CD4-positive, alpha-beta T cell (primary cell): Measurements from ENCODE around the gene C16orf87. TPM values are rescaled to one million over a fixed set of nuclear protein-coding genes. Genes with fewer than 3 reads are reported as not detected.
A peak's percentile ranks its signal among the peaks of the same experiment; 100 is the strongest.

Source experiments
- ATAC-seq: fragments of 200-7000 bp; cut with Tn5 transposase; one replicate; pipeline ENCODE4 v1.10.0; 2022; ENCODE audit warnings: mild to moderate bottlenecking; ENCODE audit not compliant: poor library complexity
- CTCF ChIA-PET: fragments of 350-600 bp; sonication (Branson Sonifier 250); formaldehyde crosslinking; loops from one replicate; lab custom pipeline; 2021; ENCODE audit warnings: antibody characterized with exemption, inconsistent platforms; lab: Charles Lee
- POLR2A ChIA-PET: fragments of 350-600 bp; sonication (Branson Sonifier 250); formaldehyde crosslinking; loops from one replicate; lab custom pipeline; 2021; ENCODE audit warnings: antibody characterized with exemption, inconsistent platforms; lab: Charles Lee
- DNase-seq, 14 experiments: peaks; one replicate each; pipeline ENCODE4 v3.0.0-alpha.2; 2013 to 2020; ENCODE audit warnings: mixed read lengths in 2 of 14
- H3K27ac ChIP-seq, 2 donors: one replicate each; pipeline versions ENCODE4 v1.5.1 to v1.7.0; 2013; ENCODE audit warnings: low read length in 2 of 2, low read depth in 1 of 2, mild to moderate bottlenecking in 1 of 2
- H3K27me3 ChIP-seq, 2 experiments: 1 replicate in 1 of 2; 2 replicates in 1 of 2; pipeline versions ENCODE4 v1.6.1 to v1.7.0; 2013; ENCODE audit warnings: low read length in 2 of 2, control low read depth in 1 of 2, mild to moderate bottlenecking in 1 of 2, moderate library complexity in 1 of 2; ENCODE audit not compliant: insufficient read depth in 2 of 2, control insufficient read depth in 1 of 2
- H3K36me3 ChIP-seq: one replicate; pipeline ENCODE4 v1.6.1; 2013; ENCODE audit warnings: low read length, control low read depth; ENCODE audit not compliant: insufficient read depth
- H3K4me1 ChIP-seq: one replicate; pipeline ENCODE4 v1.6.1; 2013; ENCODE audit warnings: low read length, control low read depth; ENCODE audit not compliant: insufficient read depth
- H3K4me3 ChIP-seq: one replicate; pipeline ENCODE4 v1.5.1; 2013; ENCODE audit warnings: mild to moderate bottlenecking, low read length, moderate library complexity
- H3K9me3 ChIP-seq, 2 experiments: 1 replicate in 1 of 2; 2 replicates in 1 of 2; pipeline versions ENCODE4 v1.6.1 to v1.7.0; 2013; ENCODE audit warnings: low read length in 2 of 2, mild to moderate bottlenecking in 2 of 2, control low read depth in 1 of 2, moderate library complexity in 1 of 2; ENCODE audit not compliant: control insufficient read depth in 1 of 2, insufficient read depth in 1 of 2
- H3K27ac Mint-ChIP-seq: one replicate; pipeline ENCODE4 v1.8.0; 2020; ENCODE audit warnings: mixed read lengths
- H3K27me3 Mint-ChIP-seq: one replicate; pipeline ENCODE4 v1.8.0; 2021; ENCODE audit warnings: mixed read lengths
- H3K36me3 Mint-ChIP-seq: one replicate; pipeline ENCODE4 v1.8.0; 2021; ENCODE audit warnings: low read depth, mixed read lengths
- H3K4me1 Mint-ChIP-seq: one replicate; pipeline ENCODE4 v1.8.0; 2021; ENCODE audit warnings: low read depth, mixed read lengths
- H3K4me3 Mint-ChIP-seq: one replicate; pipeline ENCODE4 v1.8.0; 2020; ENCODE audit warnings: mild to moderate bottlenecking, mixed read lengths
- H3K9me3 Mint-ChIP-seq: one replicate; pipeline ENCODE4 v1.8.0; 2020; ENCODE audit warnings: mixed read lengths
- CTCF ChIP-seq: fragments of 200-600 bp; IDR thresholded peaks from one replicate; pipeline ENCODE4 v1.8.0; 2022; ENCODE audit warnings: antibody characterized with exemption, mild to moderate bottlenecking
- intact Hi-C, 2 experiments: fragments of 100-400 bp; cut with DNase I in 1 of 2; cut with micrococcal nuclease in 1 of 2; formaldehyde crosslinking; loops; one replicate each; pipeline versions ENCODE4 v1.15.1 to v1.9.0; 2023 to 2025; cut with DNase I, micrococcal nuclease
- total RNA-seq, 174 experiments: library from RNA in 2 of 174; stranded (reverse) in 2 of 174; gene quantifications; one replicate each; pipeline ENCODE4 v1.2.3 and lab custom pipeline; 2021 to 2026

Gene C16orf87
- total RNA-seq, 2 experiments from 2014 or later: 20.6 to 22.6 TPM

GRCh38 chr16:46830417-46830901 is 521 bp downstream of the C16orf87 start:
- H3K4me3 ChIP-seq: peak overlapping the region; percentile 87
- Mint-ChIP-seq H3K4me1 (peaks cover 37% of the 10 kb centered on the region), H3K27ac (peak overlapping the region; percentile 89), H3K36me3 (peaks cover 10% of the 10 kb centered on the region), H3K27me3 (no peaks in the 10 kb centered on the region), H3K9me3 (no peaks in the 10 kb centered on the region), H3K4me3 (peak overlapping the region; percentile 92)
- CTCF ChIA-PET: no interaction called here
- peak overlapping the region; percentile 45 to 61 for H3K27ac ChIP-seq
- intact Hi-C loops: loop anchor here (2.0 to 10.0 kb wide), 7 partner anchors 40 to 1557 kb away; partner anchors contain the start of genes DNAJA2 (in 1 of the 2), GPT2 (in 1 of the 2), LONP2 (in 1 of the 2) and NETO2 (in 1 of the 2)
- ATAC-seq: peak; percentile 7
- H3K9me3 ChIP-seq: no peaks in the 10 kb centered on the region
- peaks cover 11% of the 10 kb centered on the region for H3K4me1 ChIP-seq
- TF ChIP-seq CTCF: no peak
- no peaks in the 10 kb centered on the region for H3K36me3 ChIP-seq
- DNase-seq: peak in 13 of 14 experiments; percentile 3 to 71 (median 29)
- POLR2A ChIA-PET: interaction anchor here (0.9 to 4.6 kb wide), 10 partner anchors 10 to 1536 kb away, joined by 3 to 32 read pairs (median 5); partner anchors contain the start of genes DNAJA2 and ORC6
- no peaks in the 10 kb centered on the region for H3K27me3 ChIP-seq

GRCh38 chr16:46828943-46829342 is 2.0 kb downstream of the C16orf87 start:
- no peak for ATAC-seq
- POLR2A ChIA-PET: interaction anchor here (2.1 to 4.6 kb wide), 2 partner anchors 39 to 144 kb away, joined by 7 to 32 read pairs; partner anchors contain the start of gene DNAJA2
- H3K36me3 ChIP-seq: no peaks in the 10 kb centered on the region
- H3K4me3 ChIP-seq: no peak overlapping the region
- peak overlapping the region; percentile 92 for H3K4me3 Mint-ChIP-seq
- H3K27ac Mint-ChIP-seq: peak overlapping the region; percentile 74
- no peak for TF ChIP-seq CTCF
- H3K9me3 ChIP-seq: no peaks in the 10 kb centered on the region
- no peaks in the 10 kb centered on the region for H3K9me3 Mint-ChIP-seq
- no peak for DNase-seq
- H3K27me3 Mint-ChIP-seq: no peaks in the 10 kb centered on the region
- CTCF ChIA-PET: no interaction called here
- intact Hi-C loops: no loop called here
- H3K27ac ChIP-seq: no peak overlapping the region
- peaks cover 11% of the 10 kb centered on the region for H3K4me1 ChIP-seq
- peaks cover 43% of the 10 kb centered on the region for H3K4me1 Mint-ChIP-seq
- no peaks in the 10 kb centered on the region for H3K27me3 ChIP-seq
- peaks cover 11% of the 10 kb centered on the region for H3K36me3 Mint-ChIP-seq

GRCh38 chr16:46828292-46828691 is 2.7 kb downstream of the C16orf87 start:
- Mint-ChIP-seq H3K27ac (no peak overlapping the region), H3K4me3 (peak overlapping the region; percentile 68)
- no peak overlapping the region for H3K4me3 ChIP-seq

More at GRCh38 chr16:46828292-46828691, 2.7 kb downstream of the C16orf87 start:
- Histone ChIP-seq H3K4me1 (peaks cover 11% of the 10 kb centered on the region), H3K27ac (no peak overlapping the region), H3K27me3 (no peaks in the 10 kb centered on the region), H3K36me3 (no peaks in the 10 kb centered on the region), H3K9me3 (no peaks in the 10 kb centered on the region)
- TF ChIP-seq CTCF: no peak
- ATAC-seq: no peak
- no peak for DNase-seq
- Mint-ChIP-seq H3K9me3 (no peaks in the 10 kb centered on the region), H3K27me3 (no peaks in the 10 kb centered on the region), H3K36me3 (peaks cover 16% of the 10 kb centered on the region), H3K4me1 (peaks cover 48% of the 10 kb centered on the region)
- CTCF ChIA-PET: interaction anchor here (0.8 kb wide), 1 partner anchor 33 kb away, joined by 4 read pairs; no protein-coding TSS in a partner anchor
- intact Hi-C loops: no loop called here
- POLR2A ChIA-PET: interaction anchor here (2.1 to 4.6 kb wide), 2 partner anchors 38 to 145 kb away, joined by 7 to 32 read pairs; partner anchors contain the start of gene DNAJA2
